MM.1S (cell line): ENCODE data around the gene PATE1.

Experiments used
- DNase-seq: peaks from one replicate; pipeline ENCODE4 v3.0.0-alpha.2; 2015
- H2AFZ ChIP-seq: fragments of 300-600 bp; sonication (generic); 2 replicates; pipeline ENCODE4 v1.6.0; 2016; ENCODE audit warnings: antibody characterized with exemption, low read length
- H3F3A ChIP-seq: fragments of 300-600 bp; sonication (generic); 2 replicates; pipeline ENCODE4 v1.6.1; 2016; ENCODE audit warnings: mild to moderate bottlenecking, antibody characterized with exemption, low read length, moderate library complexity, mixed read lengths; ENCODE audit not compliant: insufficient read depth
- H3K27ac ChIP-seq: fragments of 300-600 bp; sonication (generic); 2 replicates; pipeline ENCODE4 v1.5.1; 2016; ENCODE audit warnings: mild to moderate bottlenecking, low read length
- H3K27me3 ChIP-seq: fragments of 300-600 bp; sonication (generic); replicated peaks from 2 replicates; pipeline ENCODE4 v1.6.0; 2016; ENCODE audit warnings: low read length; ENCODE audit not compliant: insufficient read depth
- H3K36me3 ChIP-seq: fragments of 300-600 bp; sonication (generic); replicated peaks from 2 replicates; pipeline ENCODE4 v1.6.1; 2016; ENCODE audit warnings: mild to moderate bottlenecking, low read length, mixed read lengths; ENCODE audit not compliant: insufficient read depth
- H3K4me1 ChIP-seq: fragments of 300-600 bp; sonication (generic); 2 replicates; pipeline ENCODE4 v1.6.1; 2016; ENCODE audit warnings: low read length, mixed read lengths
- H3K4me2 ChIP-seq: fragments of 300-600 bp; sonication (generic); 2 replicates; pipeline ENCODE4 v1.6.0; 2016; ENCODE audit warnings: low read depth, low read length
- H3K4me3 ChIP-seq: fragments of 300-600 bp; sonication (generic); 2 replicates; pipeline ENCODE4 v1.5.1; 2016; ENCODE audit warnings: low read length, mixed read lengths
- H3K79me2 ChIP-seq: fragments of 300-600 bp; sonication (generic); 2 replicates; pipeline ENCODE4 v1.6.1; 2016; ENCODE audit warnings: mixed run types, low read length, mixed read lengths
- H3K9ac ChIP-seq: fragments of 300-600 bp; sonication (generic); 2 replicates; pipeline ENCODE4 v1.6.1; 2016; ENCODE audit warnings: low read length, mixed read lengths
- H3K9me2 ChIP-seq: fragments of 300-600 bp; sonication (generic); replicated peaks from 2 replicates; pipeline ENCODE4 v1.6.1; 2016; ENCODE audit warnings: mild to moderate bottlenecking, low read length, mixed read lengths; ENCODE audit not compliant: insufficient read depth
- H3K9me3 ChIP-seq: fragments of 300-600 bp; sonication (generic); replicated peaks from 2 replicates; pipeline ENCODE4 v1.6.1; 2016; ENCODE audit warnings: mild to moderate bottlenecking, low read length, mixed read lengths; ENCODE audit not compliant: insufficient read depth
- H4K20me1 ChIP-seq: fragments of 300-600 bp; sonication (generic); 2 replicates; pipeline ENCODE4 v1.6.1; 2016; ENCODE audit warnings: mild to moderate bottlenecking, low read length, moderate library complexity, mixed read lengths; ENCODE audit not compliant: insufficient read depth
- EZH2 ChIP-seq: fragments of 300-600 bp; sonication (generic); optimal IDR thresholded peaks from 2 replicates; pipeline ENCODE3; 2017; ENCODE audit warnings: low read depth, mild to moderate bottlenecking, antibody characterized with exemption, low read length, mixed read lengths
- EZH2phosphoT487 ChIP-seq: fragments of 300-600 bp; sonication (generic); IDR thresholded peaks from 2 replicates; pipeline ENCODE4 v1.6.1; 2018; ENCODE audit warnings: antibody characterized with exemption, low read length
- TF ChIP-seq, protein P1 (sequence below): fragments of 300-600 bp; sonication (generic); IDR thresholded peaks from 2 replicates; pipeline ENCODE4 v1.5.1; 2016; ENCODE audit warnings: antibody characterized with exemption, low read length, mixed read lengths

PATE1 gene

DNA sequence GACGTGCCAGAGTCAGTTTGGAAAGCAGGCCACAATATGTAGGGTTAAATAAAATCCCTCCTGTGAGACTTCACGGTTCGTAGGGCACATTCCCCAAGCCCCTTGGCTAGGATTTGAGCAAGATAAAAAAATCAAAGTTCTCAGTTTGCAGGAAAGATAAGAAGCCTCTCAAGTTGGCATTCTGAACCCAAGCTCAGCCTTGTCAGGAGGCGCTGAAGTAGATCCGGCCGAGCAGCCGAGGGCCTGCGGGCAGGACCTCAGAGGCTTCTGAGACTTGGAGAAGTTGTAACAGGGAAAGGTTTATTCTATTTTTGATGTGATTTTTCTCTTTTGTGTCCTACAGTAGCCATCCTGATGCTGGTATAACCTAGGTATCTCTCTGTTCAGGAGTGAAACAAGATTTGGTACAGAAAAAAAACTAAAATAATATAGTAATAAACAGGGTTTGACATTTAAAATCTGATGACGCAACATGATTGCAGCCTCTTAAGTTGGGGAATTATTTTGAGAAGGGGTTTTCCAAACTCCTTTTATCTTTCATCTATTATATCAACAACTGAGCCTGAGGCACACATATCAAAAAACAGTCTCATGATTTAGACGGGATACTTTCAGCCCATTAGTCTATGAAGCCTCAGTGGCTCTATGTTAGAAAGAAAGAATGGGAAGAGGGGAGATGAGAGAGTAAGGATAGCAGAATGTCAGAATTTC is 22.4 kb downstream of the PATE1 start:
- Histone ChIP-seq H3K4me3 (no peak overlapping the region), H3K9ac (no peak overlapping the region), H3F3A (no peaks in the 10 kb centered on the region), H4K20me1 (no peaks in the 10 kb centered on the region), H3K9me3 (no peaks in the 10 kb centered on the region), H3K36me3 (no peaks in the 10 kb centered on the region), H3K79me2 (no peaks in the 10 kb centered on the region), H3K4me1 (no peaks in the 10 kb centered on the region), H3K4me2 (no peak overlapping the region), H3K27me3 (no peaks in the 10 kb centered on the region), H3K27ac (no peak overlapping the region), H2AFZ (no peak overlapping the region), H3K9me2 (no peaks in the 10 kb centered on the region)
- DNase-seq = no peak
- TF ChIP-seq, protein P1, sequence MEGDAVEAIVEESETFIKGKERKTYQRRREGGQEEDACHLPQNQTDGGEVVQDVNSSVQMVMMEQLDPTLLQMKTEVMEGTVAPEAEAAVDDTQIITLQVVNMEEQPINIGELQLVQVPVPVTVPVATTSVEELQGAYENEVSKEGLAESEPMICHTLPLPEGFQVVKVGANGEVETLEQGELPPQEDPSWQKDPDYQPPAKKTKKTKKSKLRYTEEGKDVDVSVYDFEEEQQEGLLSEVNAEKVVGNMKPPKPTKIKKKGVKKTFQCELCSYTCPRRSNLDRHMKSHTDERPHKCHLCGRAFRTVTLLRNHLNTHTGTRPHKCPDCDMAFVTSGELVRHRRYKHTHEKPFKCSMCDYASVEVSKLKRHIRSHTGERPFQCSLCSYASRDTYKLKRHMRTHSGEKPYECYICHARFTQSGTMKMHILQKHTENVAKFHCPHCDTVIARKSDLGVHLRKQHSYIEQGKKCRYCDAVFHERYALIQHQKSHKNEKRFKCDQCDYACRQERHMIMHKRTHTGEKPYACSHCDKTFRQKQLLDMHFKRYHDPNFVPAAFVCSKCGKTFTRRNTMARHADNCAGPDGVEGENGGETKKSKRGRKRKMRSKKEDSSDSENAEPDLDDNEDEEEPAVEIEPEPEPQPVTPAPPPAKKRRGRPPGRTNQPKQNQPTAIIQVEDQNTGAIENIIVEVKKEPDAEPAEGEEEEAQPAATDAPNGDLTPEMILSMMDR = no peak
- no peak for TF ChIP-seq EZH2phosphoT487
- TF ChIP-seq EZH2 = no peak

DNA sequence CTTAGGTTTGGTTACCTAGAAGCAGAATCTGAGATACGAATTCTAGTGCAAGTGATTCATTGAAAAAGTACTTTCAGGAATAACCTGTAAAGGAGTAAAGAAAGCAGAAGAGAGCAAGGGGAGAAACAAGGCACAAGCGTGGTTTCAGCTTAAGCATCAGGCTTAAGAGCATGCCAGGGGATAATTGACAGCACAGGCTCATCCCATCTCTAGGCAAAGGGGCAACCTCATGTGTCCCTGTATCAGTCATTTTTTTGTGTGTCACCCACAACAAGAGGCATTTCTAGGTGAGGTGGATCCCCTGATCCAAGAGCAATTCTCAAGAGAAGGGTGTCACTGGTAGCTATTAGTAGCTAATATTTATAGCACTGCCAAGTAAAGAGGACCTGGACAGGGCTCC is 24.5 kb downstream of the PATE1 start:
- Histone ChIP-seq H3K27me3 (no peaks in the 10 kb centered on the region), H3K4me1 (no peaks in the 10 kb centered on the region), H3K9me3 (no peaks in the 10 kb centered on the region), H3K4me3 (no peak overlapping the region), H3K9ac (no peak overlapping the region), H3K4me2 (no peak overlapping the region), H4K20me1 (no peaks in the 10 kb centered on the region), H3K79me2 (no peaks in the 10 kb centered on the region), H3K36me3 (no peaks in the 10 kb centered on the region), H2AFZ (no peak overlapping the region), H3K9me2 (no peaks in the 10 kb centered on the region), H3K27ac (no peak overlapping the region), H3F3A (no peaks in the 10 kb centered on the region)
- no peak for DNase-seq
- no peak for TF ChIP-seq EZH2phosphoT487
- TF ChIP-seq, protein P1 = no peak
- TF ChIP-seq EZH2 = no peak

DNA sequence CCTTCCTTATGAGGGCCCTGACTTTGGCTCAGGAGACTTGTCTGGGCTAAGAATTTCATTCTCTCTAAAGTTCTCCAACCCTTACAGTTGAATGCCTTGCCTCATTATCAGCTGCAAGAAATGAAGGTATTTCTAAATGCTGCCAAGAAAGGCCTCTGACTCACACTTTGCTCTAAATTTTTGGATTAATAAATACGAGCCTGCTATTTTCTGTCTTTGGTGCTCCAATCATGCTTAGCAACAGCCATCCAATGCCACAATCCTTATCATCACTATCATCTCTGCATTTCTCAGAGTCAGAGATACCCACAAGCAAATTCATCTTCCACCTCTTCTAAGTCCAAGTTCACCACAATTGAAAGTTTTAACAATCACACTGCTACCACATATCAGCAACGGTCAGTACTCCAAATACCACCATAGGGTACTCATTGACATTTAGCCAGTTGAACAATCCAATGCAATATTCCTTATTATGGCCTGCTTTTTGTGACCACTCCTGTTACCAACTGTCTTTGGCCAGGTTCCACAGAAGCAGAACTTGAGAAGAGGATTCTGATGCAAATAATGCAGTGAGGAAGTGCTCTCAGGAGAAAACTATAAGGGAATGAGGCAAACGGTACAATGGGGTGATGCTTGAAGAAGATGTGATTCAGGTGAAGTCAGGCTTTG is 26.9 kb downstream of the PATE1 start:
- DNase-seq = no peak
- Histone ChIP-seq H3K36me3 (no peaks in the 10 kb centered on the region), H3K27ac (no peak overlapping the region), H3K4me1 (no peaks in the 10 kb centered on the region), H3K9ac (no peak overlapping the region), H3K27me3 (no peaks in the 10 kb centered on the region), H3K4me3 (no peak overlapping the region), H2AFZ (no peak overlapping the region), H3K4me2 (no peak overlapping the region), H3K9me3 (no peaks in the 10 kb centered on the region), H3F3A (no peaks in the 10 kb centered on the region), H3K79me2 (no peaks in the 10 kb centered on the region), H3K9me2 (no peaks in the 10 kb centered on the region), H4K20me1 (no peaks in the 10 kb centered on the region)
- no peak for TF ChIP-seq EZH2phosphoT487
- no peak for TF ChIP-seq EZH2

DNA sequence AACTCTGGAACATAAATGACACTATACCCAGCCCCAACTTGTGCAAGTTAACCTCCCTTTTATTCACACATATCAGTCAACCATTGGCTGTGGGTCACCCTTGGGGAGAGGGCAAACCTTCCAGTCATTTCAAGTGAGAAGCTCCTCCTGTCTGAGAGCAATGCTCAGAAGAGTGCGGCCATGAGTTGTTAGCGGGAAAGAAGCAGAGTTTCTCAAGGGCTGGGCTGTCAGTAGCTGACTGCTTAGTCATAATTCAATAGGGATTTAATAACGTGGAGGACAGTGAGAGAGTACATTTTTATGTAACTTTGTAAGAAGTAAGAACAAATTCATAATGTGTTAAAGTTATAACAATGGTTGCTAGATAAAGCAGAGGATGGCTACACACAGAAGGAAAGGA is 27.4 kb downstream of the PATE1 start:
- Histone ChIP-seq H3F3A (no peaks in the 10 kb centered on the region), H3K4me1 (no peaks in the 10 kb centered on the region), H3K4me3 (no peak overlapping the region), H2AFZ (no peak overlapping the region), H3K9me3 (no peaks in the 10 kb centered on the region), H3K36me3 (no peaks in the 10 kb centered on the region), H3K9ac (no peak overlapping the region), H3K27ac (no peak overlapping the region), H3K4me2 (no peak overlapping the region), H3K27me3 (no peaks in the 10 kb centered on the region), H3K79me2 (no peaks in the 10 kb centered on the region), H4K20me1 (no peaks in the 10 kb centered on the region), H3K9me2 (no peaks in the 10 kb centered on the region)
- DNase-seq = no peak
- TF ChIP-seq, protein P1 = no peak
- no peak for TF ChIP-seq EZH2
